Activated CD8-positive, alpha-beta T cell treated with anti-CD3 and anti-CD28 coated beads for 36 hours (primary cell): ENCODE measurements around the gene DCAF17. TPM values are rescaled to one million over a fixed set of nuclear protein-coding genes. Genes with fewer than 3 reads are reported as not detected.

Experiments used
- ATAC-seq: fragments of 200-7000 bp; cut with Tn5 transposase; one replicate; pipeline ENCODE4 v1.10.0; 2021; ENCODE audit warnings: mild to moderate bottlenecking, moderate library complexity
- CTCF ChIA-PET: fragments of 350-600 bp; sonication (Branson Sonifier 250); formaldehyde crosslinking; loops from one replicate; lab custom pipeline; 2021; ENCODE audit warnings: antibody characterized with exemption; lab: Charles Lee
- POLR2A ChIA-PET: fragments of 350-600 bp; sonication (Branson Sonifier 250); formaldehyde crosslinking; loops from one replicate; lab custom pipeline; 2021; ENCODE audit warnings: antibody characterized with exemption; lab: Charles Lee
- DNase-seq: peaks from one replicate; pipeline ENCODE4 v3.0.0-alpha.2; 2020
- H3K27ac Mint-ChIP-seq: one replicate; pipeline ENCODE4 v1.8.0; 2021; ENCODE audit warnings: mild to moderate bottlenecking, mixed read lengths
- H3K27me3 Mint-ChIP-seq: one replicate; pipeline ENCODE4 v1.8.0; 2021; ENCODE audit warnings: mixed read lengths
- H3K36me3 Mint-ChIP-seq: one replicate; pipeline ENCODE4 v1.8.0; 2021; ENCODE audit warnings: low read depth, mixed read lengths
- H3K4me1 Mint-ChIP-seq: one replicate; pipeline ENCODE4 v1.8.0; 2021; ENCODE audit warnings: low read depth, mixed read lengths
- H3K4me3 Mint-ChIP-seq: one replicate; pipeline ENCODE4 v1.8.0; 2021; ENCODE audit warnings: mild to moderate bottlenecking, moderate library complexity, mixed read lengths
- H3K9me3 Mint-ChIP-seq: one replicate; pipeline ENCODE4 v1.8.0; 2021; ENCODE audit warnings: mixed read lengths
- CTCF ChIP-seq: fragments of 200-600 bp; IDR thresholded peaks from one replicate; pipeline ENCODE4 v1.8.0; 2022; ENCODE audit warnings: antibody characterized with exemption, mild to moderate bottlenecking
- intact Hi-C: fragments of 100-400 bp; cut with micrococcal nuclease; formaldehyde crosslinking; loops from one replicate; pipeline ENCODE4 v1.10.0; 2022
- total RNA-seq, 2 experiments: library from RNA; stranded (reverse); gene quantifications; one replicate each; pipeline ENCODE4 v1.2.3, GENCODE V29; 2021

DCAF17 gene
- total RNA-seq, 2 experiments from 2014 or later = 19.0 to 20.1 TPM

GRCh38 chr2:171409436-171409971 lies 24.5 kb upstream of the DCAF17 start:
- Mint-ChIP-seq H3K36me3 (peaks cover 14% of the 10 kb centered on the region), H3K27ac (peak overlapping the region; percentile 32), H3K27me3 (no peaks in the 10 kb centered on the region), H3K4me3 (peak overlapping the region; percentile 9), H3K9me3 (no peaks in the 10 kb centered on the region), H3K4me1 (peaks cover 27% of the 10 kb centered on the region)
- ChIA-PET POLR2A (interaction anchor here (1.6 kb wide), 1 partner anchor 24 kb away, joined by 8 read pairs; the partner anchor contains the start of genes DCAF17 and METTL8), CTCF (interaction anchor here (0.6 kb wide), 1 partner anchor 442 kb away, joined by 3 read pairs; no protein-coding TSS in a partner anchor)
- intact Hi-C loops = no loop called here
- no peak for DNase-seq
- no peak for TF ChIP-seq CTCF
- ATAC-seq = no peak

GRCh38 chr2:171410101-171410500 lies 23.9 kb upstream of the DCAF17 start:
- Mint-ChIP-seq H3K27me3 (no peaks in the 10 kb centered on the region), H3K4me3 (no peak overlapping the region), H3K36me3 (peaks cover 15% of the 10 kb centered on the region), H3K9me3 (peaks cover 3% of the 10 kb centered on the region), H3K27ac (no peak overlapping the region), H3K4me1 (peaks cover 27% of the 10 kb centered on the region)
- ChIA-PET POLR2A (interaction anchor here (1.1 to 1.6 kb wide), 4 partner anchors 23 to 251 kb away, joined by 3 to 8 read pairs (median 3); partner anchors contain the start of genes DCAF17 and METTL8), CTCF (interaction anchor here (1.0 kb wide), 1 partner anchor 21 kb away, joined by 3 read pairs; no protein-coding TSS in a partner anchor)
- no peak for TF ChIP-seq CTCF
- ATAC-seq (no peak), DNase-seq (no peak)
- intact Hi-C loops = loop anchor here (10.0 kb wide), 1 partner anchor 85 kb away; no protein-coding TSS in a partner anchor

GRCh38 chr2:171410624-171411023 lies 23.4 kb upstream of the DCAF17 start:
- no peak for TF ChIP-seq CTCF
- CTCF ChIA-PET = interaction anchor here (0.8 to 1.0 kb wide), 2 partner anchors 22 to 438 kb away, joined by 3 read pairs; no protein-coding TSS in a partner anchor
- Mint-ChIP-seq H3K27me3 (no peaks in the 10 kb centered on the region), H3K27ac (no peak overlapping the region), H3K4me1 (peaks cover 23% of the 10 kb centered on the region), H3K4me3 (no peak overlapping the region), H3K9me3 (peaks cover 3% of the 10 kb centered on the region), H3K36me3 (peaks cover 12% of the 10 kb centered on the region)
- POLR2A ChIA-PET = interaction anchor here (1.1 to 1.6 kb wide), 5 partner anchors 19 to 252 kb away, joined by 3 to 8 read pairs (median 3); partner anchors contain the start of genes DCAF17 and METTL8
- ATAC-seq = no peak
- intact Hi-C loops = loop anchor here (10.0 kb wide), 1 partner anchor 86 kb away; no protein-coding TSS in a partner anchor
- no peak for DNase-seq

GRCh38 chr2:171411214-171411613 lies 22.8 kb upstream of the DCAF17 start:
- no peak for TF ChIP-seq CTCF
- peaks cover 28% of the 10 kb centered on the region for H3K4me1 Mint-ChIP-seq
- POLR2A ChIA-PET = interaction anchor here (1.1 to 1.6 kb wide), 4 partner anchors 20 to 252 kb away, joined by 3 to 4 read pairs (median 3); no protein-coding TSS in a partner anchor
- ATAC-seq (no peak), DNase-seq (no peak)
- H3K27ac Mint-ChIP-seq = no peak overlapping the region
- CTCF ChIA-PET = interaction anchor here (0.6 to 1.0 kb wide), 3 partner anchors 22 to 438 kb away, joined by 3 read pairs; no protein-coding TSS in a partner anchor
- H3K4me3 Mint-ChIP-seq = no peak overlapping the region
- intact Hi-C loops = loop anchor here (10.0 kb wide), 1 partner anchor 86 kb away; no protein-coding TSS in a partner anchor
- H3K36me3 Mint-ChIP-seq = peaks cover 16% of the 10 kb centered on the region
- peaks cover 3% of the 10 kb centered on the region for H3K9me3 Mint-ChIP-seq
- no peaks in the 10 kb centered on the region for H3K27me3 Mint-ChIP-seq
